Skeletal muscle tissue (tissue), 4 donors: Measurements from ENCODE around the gene ZER1. TPM values are rescaled to one million over a fixed set of nuclear protein-coding genes. Genes with fewer than 3 reads are reported as not detected.

Experiments
- H3K27ac ChIP-seq: one replicate; pipeline ENCODE4 v1.7.0; 2013; ENCODE audit warnings: mild to moderate bottlenecking, low read depth, low read length, inconsistent platforms
- H3K27me3 ChIP-seq, 3 donors: one replicate each; pipeline ENCODE4 v1.7.0; 2013; ENCODE audit warnings: low read length in 3 of 3; ENCODE audit not compliant: control insufficient read depth in 3 of 3, insufficient read depth in 3 of 3
- H3K36me3 ChIP-seq, 3 donors: one replicate each; pipeline ENCODE4 v1.7.0; 2013; ENCODE audit warnings: low read length in 3 of 3; ENCODE audit not compliant: control insufficient read depth in 3 of 3, insufficient read depth in 3 of 3
- H3K4me1 ChIP-seq, 3 donors: one replicate each; pipeline ENCODE4 v1.7.0; 2013; ENCODE audit warnings: low read length in 3 of 3, mild to moderate bottlenecking in 3 of 3; ENCODE audit not compliant: control insufficient read depth in 3 of 3, insufficient read depth in 3 of 3
- H3K4me3 ChIP-seq, 3 donors: one replicate each; pipeline ENCODE4 v1.7.0; 2013; ENCODE audit warnings: low read length in 3 of 3
- H3K9ac ChIP-seq, 3 donors: one replicate each; pipeline ENCODE4 v1.7.0; 2013; ENCODE audit warnings: low read length in 3 of 3, mild to moderate bottlenecking in 3 of 3, moderate library complexity in 2 of 3, low read depth in 1 of 3
- H3K9me3 ChIP-seq, 3 donors: one replicate each; pipeline ENCODE4 v1.7.0; 2013; ENCODE audit warnings: low read length in 3 of 3; ENCODE audit not compliant: control insufficient read depth in 3 of 3
- total RNA-seq: library from RNA; depleted of rRNA; stranded (reverse); fragments of >200 nt; gene quantifications from one replicate; pipeline ENCODE4 v1.2.3, GENCODE V29; 2014
- donor health status: Osteomylitis.

The ZER1 gene
- total RNA-seq, 1 donor from 2014 or later: 14.6 TPM

DNA sequence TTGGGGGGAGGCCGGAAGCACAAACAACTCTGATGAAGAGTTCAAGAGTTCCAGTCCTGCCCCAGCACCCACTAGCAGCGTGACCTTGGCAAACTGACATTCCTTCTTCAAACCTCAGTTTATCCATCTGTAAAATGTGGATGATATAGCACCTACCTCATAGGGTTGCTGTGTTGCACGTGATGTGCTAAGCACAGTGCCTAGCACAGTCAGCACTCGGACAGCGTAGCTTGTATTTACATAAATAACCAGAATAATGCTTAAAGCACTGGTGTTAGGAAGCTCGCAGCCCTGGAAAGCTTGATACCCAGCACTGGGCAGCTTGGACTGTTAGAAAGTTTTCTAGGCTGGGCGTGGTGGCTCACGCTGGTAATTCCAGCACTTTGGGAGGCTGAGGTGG lies 64.3 kb downstream of the ZER1 start:
- Histone ChIP-seq H3K9me3 (no peaks in the 10 kb centered on the region), H3K4me3 (no peak overlapping the region), H3K27ac (no peak overlapping the region), H3K27me3 (no peaks in the 10 kb centered on the region), H3K4me1 (no peaks in the 10 kb centered on the region), H3K36me3 (no peaks in the 10 kb centered on the region), H3K9ac (no peak overlapping the region)

DNA sequence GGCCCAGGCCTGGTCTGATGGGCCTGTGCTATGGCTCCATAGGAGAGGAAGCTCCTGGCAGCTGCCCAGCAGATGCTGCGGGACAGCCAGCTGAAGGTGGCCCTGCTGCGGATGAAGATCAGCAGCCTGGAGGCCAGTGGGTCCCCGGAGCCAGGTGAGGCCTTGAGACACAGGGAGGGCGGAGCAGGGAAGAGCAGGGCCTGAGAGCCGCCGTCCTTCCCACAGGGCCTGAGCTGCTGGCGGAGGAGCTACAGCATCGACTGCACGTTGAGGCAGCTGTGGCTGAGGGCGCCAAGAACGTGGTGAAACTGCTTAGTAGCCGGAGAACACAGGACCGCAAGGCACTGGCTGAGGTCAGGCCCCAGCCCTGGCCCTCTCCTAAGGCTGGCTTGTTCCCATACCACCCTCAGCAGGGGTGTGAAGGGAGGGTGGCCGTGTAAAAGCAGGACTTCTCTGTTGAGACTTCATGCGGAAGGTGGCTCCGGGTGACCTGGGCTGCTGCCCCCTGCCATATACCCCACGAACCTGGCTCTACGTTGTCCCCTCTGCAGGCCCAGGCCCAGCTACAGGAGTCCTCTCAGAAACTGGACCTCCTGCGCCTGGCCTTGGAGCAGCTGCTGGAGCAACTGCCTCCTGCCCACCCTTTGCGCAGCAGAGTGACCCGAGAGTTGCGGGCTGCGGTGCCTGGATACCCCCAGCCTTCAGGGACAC lies 64.9 kb downstream of the ZER1 start:
- Histone ChIP-seq H3K4me3 (no peak overlapping the region), H3K9me3 (no peaks in the 10 kb centered on the region), H3K36me3 (no peaks in the 10 kb centered on the region), H3K27me3 (no peaks in the 10 kb centered on the region), H3K4me1 (peaks cover 0 to 5% (median 4%) of the 10 kb centered on the region in 3 donors), H3K27ac (no peak overlapping the region), H3K9ac (no peak overlapping the region)

DNA sequence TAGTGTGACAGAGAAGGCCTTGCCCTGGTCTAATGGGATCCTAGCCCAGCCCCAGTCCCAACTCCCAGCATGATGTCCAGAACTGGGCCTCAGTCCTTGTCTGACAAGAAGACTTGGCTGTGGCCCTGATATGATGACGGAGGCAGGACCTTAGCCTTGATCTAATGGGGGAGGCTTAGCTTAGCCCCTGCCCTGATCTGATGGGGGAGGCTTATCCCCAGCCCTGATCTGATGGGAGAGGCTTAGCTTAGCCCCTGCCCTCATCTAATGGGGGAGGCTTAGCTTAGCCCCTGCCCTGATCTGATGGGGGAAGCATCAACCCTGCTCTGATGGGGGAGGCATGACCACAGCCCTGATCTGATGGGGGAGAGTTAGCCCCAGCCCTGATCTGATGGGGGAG lies 65.7 kb downstream of the ZER1 start:
- H3K9ac ChIP-seq: peak overlapping the region in 1 of 3 donors; percentile 3
- H3K27me3 ChIP-seq: no peaks in the 10 kb centered on the region
- H3K9me3 ChIP-seq: no peaks in the 10 kb centered on the region
- H3K36me3 ChIP-seq: no peaks in the 10 kb centered on the region
- H3K4me3 ChIP-seq: no peak overlapping the region
- no peak overlapping the region for H3K27ac ChIP-seq
- peaks cover 0 to 5% (median 4%) of the 10 kb centered on the region in 3 donors for H3K4me1 ChIP-seq

DNA sequence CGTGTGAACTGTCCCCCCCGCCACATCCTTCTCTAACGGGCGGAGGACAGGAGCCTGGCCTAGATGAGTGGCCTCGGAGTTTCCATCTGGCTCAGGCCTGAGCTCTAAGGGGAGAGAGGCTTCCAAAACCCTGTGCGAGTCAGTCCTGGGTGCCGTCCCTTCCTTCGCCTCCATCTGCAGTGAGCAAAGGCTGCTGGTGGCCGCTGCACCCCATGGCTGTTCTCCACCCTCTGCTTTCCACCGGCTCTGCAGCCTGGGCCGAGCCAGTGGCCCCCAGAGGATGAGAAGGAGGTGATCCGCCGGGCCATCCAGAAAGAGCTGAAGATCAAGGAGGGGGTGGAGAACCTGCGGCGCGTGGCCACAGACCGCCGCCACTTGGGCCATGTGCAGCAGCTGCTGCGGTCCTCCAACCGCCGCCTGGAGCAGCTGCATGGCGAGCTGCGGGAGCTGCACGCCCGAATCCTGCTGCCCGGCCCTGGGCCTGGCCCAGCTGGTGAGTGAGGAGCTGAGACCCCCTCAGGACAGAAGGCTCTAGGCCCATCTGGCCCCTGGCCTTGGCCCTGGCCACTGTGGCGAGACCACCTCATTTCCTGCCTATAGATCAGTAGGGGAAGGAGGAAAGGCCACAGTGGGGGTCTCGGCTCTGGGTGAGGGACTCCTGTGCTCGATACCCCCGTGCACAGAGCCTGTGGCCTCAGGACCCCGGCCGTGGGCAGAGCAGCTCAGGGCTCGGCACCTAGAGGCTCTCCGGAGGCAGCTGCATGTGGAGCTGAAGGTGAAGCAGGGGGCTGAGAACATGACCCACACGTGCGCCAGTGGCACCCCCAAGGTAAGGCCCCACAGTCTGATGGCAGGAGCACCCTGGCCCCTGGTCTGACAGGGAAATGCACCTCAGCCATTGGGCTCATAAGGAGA lies 66.4 kb downstream of the ZER1 start:
- no peak overlapping the region for H3K27ac ChIP-seq
- peaks cover 0 to 5% (median 4%) of the 10 kb centered on the region in 3 donors for H3K4me1 ChIP-seq
- H3K36me3 ChIP-seq: no peaks in the 10 kb centered on the region
- H3K4me3 ChIP-seq: no peak overlapping the region
- H3K9me3 ChIP-seq: no peaks in the 10 kb centered on the region
- H3K27me3 ChIP-seq: no peaks in the 10 kb centered on the region
- H3K9ac ChIP-seq: peak overlapping the region in 1 of 3 donors; percentile 3

DNA sequence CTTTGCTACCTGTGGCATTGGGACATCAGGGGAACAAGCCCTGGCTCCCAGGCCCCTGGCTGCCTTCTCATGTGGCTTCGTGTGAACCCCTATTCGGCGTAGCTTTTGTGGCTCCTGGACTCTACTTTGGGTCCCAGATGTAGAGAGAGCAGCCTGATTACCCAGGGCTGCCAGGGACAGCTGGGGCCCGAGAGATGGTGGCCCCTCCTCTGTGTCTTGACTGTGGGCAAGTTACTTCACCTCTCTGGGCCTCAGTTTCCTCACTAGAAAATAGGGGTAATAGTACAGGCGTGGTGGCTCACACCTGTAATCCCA lies 67.4 kb downstream of the ZER1 start:
- H3K9me3 ChIP-seq: no peaks in the 10 kb centered on the region
- no peaks in the 10 kb centered on the region for H3K27me3 ChIP-seq
- H3K4me3 ChIP-seq: no peak overlapping the region
- H3K36me3 ChIP-seq: no peaks in the 10 kb centered on the region
- H3K4me1 ChIP-seq: peaks cover 0 to 5% (median 4%) of the 10 kb centered on the region in 3 donors
- no peak overlapping the region for H3K9ac ChIP-seq
- H3K27ac ChIP-seq: no peak overlapping the region

DNA sequence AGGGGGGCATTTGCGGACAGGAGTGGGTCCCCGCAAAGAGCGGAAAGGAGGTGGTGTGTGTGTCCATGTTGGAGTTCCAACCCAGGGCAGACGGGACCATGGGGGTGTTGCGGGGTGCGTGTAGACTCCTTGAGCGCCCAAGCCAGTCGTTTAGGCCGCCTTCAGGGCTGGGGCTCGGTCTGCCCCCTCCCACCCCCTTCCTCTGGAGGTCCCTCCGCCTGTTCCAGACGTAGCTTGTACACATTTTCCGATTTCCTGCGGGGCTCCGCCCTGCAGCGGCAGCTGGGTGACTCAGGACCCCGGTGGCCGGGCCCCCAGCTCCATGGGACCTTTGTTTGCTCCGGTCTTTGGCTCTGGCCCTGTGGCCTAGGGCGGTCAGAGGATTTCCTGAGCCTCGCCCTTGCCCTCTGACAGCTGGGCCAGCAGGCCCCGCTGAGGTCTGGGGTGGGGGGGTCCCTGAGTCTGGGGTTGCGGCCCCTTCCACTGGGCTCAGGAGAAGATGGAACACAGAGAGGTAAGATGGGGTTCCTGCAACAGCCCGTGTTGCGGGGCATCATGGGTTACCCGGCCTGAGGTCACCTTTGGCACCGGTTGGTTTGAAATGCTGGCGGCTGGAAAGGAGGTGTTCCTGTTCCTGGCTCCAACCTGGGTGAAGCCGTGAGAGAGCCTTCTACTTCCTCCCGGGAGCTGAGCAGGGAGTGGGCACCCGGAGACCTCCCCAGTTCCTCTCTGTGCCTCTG lies 67.9 kb downstream of the ZER1 start:
- H3K27ac ChIP-seq: peak overlapping the region; percentile 47
- H3K27me3 ChIP-seq: no peaks in the 10 kb centered on the region
- peak overlapping the region in 2 of 3 donors; percentile 68 to 71 for H3K4me3 ChIP-seq
- H3K36me3 ChIP-seq: no peaks in the 10 kb centered on the region
- peak overlapping the region in 2 of 3 donors; percentile 57 to 70 for H3K9ac ChIP-seq
- peaks cover 0 to 5% (median 4%) of the 10 kb centered on the region in 3 donors for H3K4me1 ChIP-seq
- H3K9me3 ChIP-seq: no peaks in the 10 kb centered on the region

DNA sequence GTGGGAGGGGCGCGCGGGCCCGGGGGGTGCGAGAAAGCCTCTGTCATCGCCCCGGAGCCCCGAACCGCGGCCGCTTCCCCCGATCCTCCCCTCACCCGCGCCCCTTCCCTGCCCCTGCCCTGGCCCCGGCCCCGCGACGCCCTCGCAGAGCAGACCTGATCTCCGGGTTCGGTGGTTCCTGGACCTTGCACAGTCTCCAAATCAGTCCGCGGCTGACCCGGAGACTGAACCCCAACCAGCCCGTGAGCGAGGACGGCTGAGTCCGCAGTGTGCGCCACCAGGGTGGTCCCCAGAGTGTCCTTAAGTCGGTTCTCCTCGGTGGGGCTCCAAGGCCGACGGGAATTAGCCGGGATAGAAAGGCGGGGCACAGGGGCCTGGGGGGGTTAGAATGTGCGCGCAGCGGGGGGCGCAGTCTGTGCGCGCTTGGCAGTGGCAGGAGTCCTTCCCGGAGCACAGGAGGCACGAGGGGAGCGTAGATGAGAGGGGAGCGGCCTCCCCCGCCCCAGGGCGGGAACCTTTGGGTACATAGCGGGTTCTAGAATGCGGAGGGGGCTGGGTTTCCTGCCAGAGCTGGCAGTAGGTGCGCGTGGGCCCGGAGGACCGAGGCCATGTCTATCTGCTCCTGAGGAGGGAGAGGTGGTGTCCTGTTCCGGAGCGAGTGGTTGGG lies 68.6 kb downstream of the ZER1 start:
- Histone ChIP-seq H3K9me3 (no peaks in the 10 kb centered on the region), H3K27ac (peak overlapping the region; percentile 47), H3K36me3 (no peaks in the 10 kb centered on the region), H3K9ac (peak overlapping the region; percentile 57 to 77 (median 70)), H3K4me3 (peak overlapping the region; percentile 54 to 71 (median 68)), H3K4me1 (peaks cover 0 to 5% (median 4%) of the 10 kb centered on the region in 3 donors), H3K27me3 (no peaks in the 10 kb centered on the region)

DNA sequence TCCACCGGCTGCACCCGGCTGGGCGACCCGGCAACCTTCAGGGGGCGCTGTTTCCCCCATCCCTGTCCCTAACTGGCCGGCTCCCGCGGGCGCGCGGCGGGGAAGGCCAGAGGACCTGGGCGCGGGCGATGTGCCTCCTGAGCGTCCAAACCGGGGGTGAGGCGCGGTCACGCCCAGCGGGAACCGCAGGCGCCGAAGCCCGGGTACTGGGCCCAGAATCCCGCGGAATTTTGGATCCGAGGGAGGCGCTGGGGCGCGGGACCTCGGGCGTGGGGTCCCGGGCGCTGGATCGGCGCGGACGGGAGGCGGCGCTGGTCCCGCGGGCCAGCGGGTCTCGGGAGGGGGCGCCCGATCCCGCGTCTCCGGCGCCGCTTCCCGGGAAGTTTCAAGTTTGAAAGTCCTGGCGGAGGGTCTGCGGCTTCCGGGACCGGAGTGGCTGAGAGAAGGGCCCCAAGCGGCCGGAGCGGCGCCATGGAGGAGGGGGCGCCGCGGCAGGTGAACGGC lies 69.2 kb downstream of the ZER1 start, which contains the start of gene PKN3:
TSS of gene PKN3 (plus strand) at position 59 of the 504 bp plus-strand sequence. CDS start at position 472, 413 bp downstream.
- no peaks in the 10 kb centered on the region for H3K9me3 ChIP-seq
- peaks cover 0 to 5% (median 4%) of the 10 kb centered on the region in 3 donors for H3K4me1 ChIP-seq
- H3K27me3 ChIP-seq: no peaks in the 10 kb centered on the region
- peak within 1 kb of the TSS; percentile 47 for H3K27ac ChIP-seq
- H3K4me3 ChIP-seq: peak within 1 kb of the TSS; percentile 56 to 71 (median 68)
- no peaks in the 10 kb centered on the region for H3K36me3 ChIP-seq
- H3K9ac ChIP-seq: peak within 1 kb of the TSS; percentile 57 to 77 (median 70)

DNA sequence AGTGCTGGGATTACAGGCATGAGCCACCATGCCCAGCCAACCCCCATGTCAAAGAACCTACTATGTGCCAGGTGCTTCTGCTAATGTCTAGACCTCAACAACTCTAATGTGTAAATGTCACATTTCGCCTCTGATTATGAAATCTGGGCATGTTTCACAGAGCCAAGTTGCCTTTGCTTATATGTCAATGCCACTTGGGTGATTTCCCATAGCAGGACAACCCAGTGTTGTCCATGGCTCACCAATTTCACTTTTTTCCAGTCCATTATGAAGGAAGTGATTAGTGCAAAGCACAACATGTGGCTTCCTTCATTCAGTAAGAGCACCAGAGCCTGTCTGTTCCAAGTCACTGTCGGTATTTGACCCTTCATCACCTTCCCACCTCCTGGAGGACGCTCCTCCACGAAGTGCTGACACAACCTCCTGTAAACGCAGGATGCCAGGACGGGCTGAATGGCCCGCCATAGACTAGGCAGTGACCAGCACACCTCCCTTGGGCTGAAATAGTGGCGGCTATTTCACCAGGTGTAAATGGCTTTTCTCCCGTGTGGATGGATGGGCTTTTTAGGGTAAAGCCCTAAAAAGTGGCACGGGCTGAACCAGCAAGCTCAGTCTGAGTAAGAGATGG lies 70.4 kb downstream of the ZER1 start:
- Histone ChIP-seq H3K4me3 (no peak overlapping the region), H3K27me3 (no peaks in the 10 kb centered on the region), H3K4me1 (peaks cover 0 to 5% (median 4%) of the 10 kb centered on the region in 3 donors), H3K9ac (peak overlapping the region in 1 of 3 donors; percentile 18), H3K36me3 (peaks cover 0 to 9% (median 0%) of the 10 kb centered on the region in 3 donors), H3K27ac (no peak overlapping the region), H3K9me3 (no peaks in the 10 kb centered on the region)
